GM19193 (cell line): ENCODE measurements around the gene ZCCHC24.

Source experiments
- POLR2A ChIP-seq: IDR thresholded peaks from 4 replicates; pipeline ENCODE4 v1.6.1; 2011; ENCODE audit not compliant: insufficient read depth, insufficient read length; ENCODE audit errors: extremely low read depth

The ZCCHC24 gene

GRCh38 chr10:79460687-79461086 lies 15.3 kb upstream of the ZCCHC24 start:
- TF ChIP-seq POLR2A = no peak

GRCh38 chr10:79459243-79459642 lies 13.8 kb upstream of the ZCCHC24 start:
- TF ChIP-seq POLR2A = no peak

- TF ChIP-seq POLR2A = no peak
Measured at GRCh38 chr10:79458483-79458882, 13.1 kb upstream of the ZCCHC24 start.

GRCh38 chr10:79457256-79457785 lies 11.9 kb upstream of the ZCCHC24 start:
- TF ChIP-seq POLR2A = no peak

GRCh38 chr10:79454259-79454658 lies 8.8 kb upstream of the ZCCHC24 start:
- no peak for TF ChIP-seq POLR2A

GRCh38 chr10:79453392-79453791 lies 8.0 kb upstream of the ZCCHC24 start:
- TF ChIP-seq POLR2A = no peak

GRCh38 chr10:79452174-79452611 lies 6.8 kb upstream of the ZCCHC24 start:
- no peak for TF ChIP-seq POLR2A

- TF ChIP-seq POLR2A = no peak
Measured at GRCh38 chr10:79451046-79451699, 5.7 kb upstream of the ZCCHC24 start.

GRCh38 chr10:79449181-79450146 lies 4.0 kb upstream of the ZCCHC24 start:
- TF ChIP-seq POLR2A = no peak

- no peak for TF ChIP-seq POLR2A
Measured at GRCh38 chr10:79448732-79449049, 3.3 kb upstream of the ZCCHC24 start.

- no peak for TF ChIP-seq POLR2A
Measured at GRCh38 chr10:79447911-79448731, 2.7 kb upstream of the ZCCHC24 start.

- no peak for TF ChIP-seq POLR2A
Measured at GRCh38 chr10:79446758-79447084, 1.3 kb upstream of the ZCCHC24 start.

- TF ChIP-seq POLR2A = no peak
Measured at GRCh38 chr10:79445977-79446757, 743 bp upstream of the ZCCHC24 start.
